GM12874 (cell line): ENCODE results near the gene ZNFX1.

Source experiments
- TF ChIP-seq, protein P1 (sequence below): IDR thresholded peaks from 2 replicates; pipeline ENCODE4 v1.5.1; 2011; ENCODE audit warnings: low read depth, mild to moderate bottlenecking, control low read depth, low read length, moderate library complexity; ENCODE audit not compliant: insufficient read depth

ZNFX1 gene

DNA sequence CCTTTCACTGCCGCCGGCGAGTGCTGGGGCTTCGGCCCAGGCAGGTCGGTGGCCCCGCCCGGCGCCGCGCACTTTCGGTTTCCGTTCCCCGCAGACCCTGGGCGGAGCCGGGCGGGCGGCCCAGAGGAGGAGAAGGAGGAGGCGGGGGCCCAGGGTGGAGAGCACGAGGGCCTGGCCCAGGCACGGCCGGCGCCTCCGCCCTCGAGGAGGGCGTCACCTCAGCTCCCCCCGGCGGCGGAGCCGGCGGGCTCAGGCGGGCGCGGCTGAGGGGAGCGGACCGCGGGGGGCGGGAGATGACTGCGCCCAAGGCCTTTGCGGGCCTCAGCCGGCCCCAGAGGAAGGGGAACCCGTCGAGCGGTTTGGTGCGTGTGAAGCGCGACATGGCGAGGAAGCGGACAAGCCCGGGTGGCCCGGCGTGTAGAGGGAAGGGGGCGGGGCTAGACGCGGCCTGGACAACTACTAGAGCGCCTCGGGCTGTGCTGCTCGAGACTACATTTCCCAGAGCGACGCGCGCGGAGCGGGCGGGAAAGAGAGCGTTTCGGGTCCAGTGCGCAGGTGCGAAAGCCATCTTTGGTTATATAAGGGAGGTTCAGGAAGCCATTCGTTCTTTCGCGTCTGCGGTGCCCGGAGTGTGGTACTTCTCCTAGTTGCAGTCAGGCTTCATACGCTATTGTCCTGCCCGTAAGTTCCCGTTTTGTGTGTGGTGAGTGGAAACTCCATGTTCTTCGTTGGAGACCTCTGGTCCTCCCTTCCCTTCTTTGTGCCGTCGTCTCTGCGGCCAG lies at the start of gene ZNFX1:
Gene ZNFX1 (minus strand): TSS at position 22 of the 782 bp plus-strand sequence. CDS start 2,218 bp downstream, outside the sequence.
- TF ChIP-seq, protein P1, sequence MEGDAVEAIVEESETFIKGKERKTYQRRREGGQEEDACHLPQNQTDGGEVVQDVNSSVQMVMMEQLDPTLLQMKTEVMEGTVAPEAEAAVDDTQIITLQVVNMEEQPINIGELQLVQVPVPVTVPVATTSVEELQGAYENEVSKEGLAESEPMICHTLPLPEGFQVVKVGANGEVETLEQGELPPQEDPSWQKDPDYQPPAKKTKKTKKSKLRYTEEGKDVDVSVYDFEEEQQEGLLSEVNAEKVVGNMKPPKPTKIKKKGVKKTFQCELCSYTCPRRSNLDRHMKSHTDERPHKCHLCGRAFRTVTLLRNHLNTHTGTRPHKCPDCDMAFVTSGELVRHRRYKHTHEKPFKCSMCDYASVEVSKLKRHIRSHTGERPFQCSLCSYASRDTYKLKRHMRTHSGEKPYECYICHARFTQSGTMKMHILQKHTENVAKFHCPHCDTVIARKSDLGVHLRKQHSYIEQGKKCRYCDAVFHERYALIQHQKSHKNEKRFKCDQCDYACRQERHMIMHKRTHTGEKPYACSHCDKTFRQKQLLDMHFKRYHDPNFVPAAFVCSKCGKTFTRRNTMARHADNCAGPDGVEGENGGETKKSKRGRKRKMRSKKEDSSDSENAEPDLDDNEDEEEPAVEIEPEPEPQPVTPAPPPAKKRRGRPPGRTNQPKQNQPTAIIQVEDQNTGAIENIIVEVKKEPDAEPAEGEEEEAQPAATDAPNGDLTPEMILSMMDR: no peak

DNA sequence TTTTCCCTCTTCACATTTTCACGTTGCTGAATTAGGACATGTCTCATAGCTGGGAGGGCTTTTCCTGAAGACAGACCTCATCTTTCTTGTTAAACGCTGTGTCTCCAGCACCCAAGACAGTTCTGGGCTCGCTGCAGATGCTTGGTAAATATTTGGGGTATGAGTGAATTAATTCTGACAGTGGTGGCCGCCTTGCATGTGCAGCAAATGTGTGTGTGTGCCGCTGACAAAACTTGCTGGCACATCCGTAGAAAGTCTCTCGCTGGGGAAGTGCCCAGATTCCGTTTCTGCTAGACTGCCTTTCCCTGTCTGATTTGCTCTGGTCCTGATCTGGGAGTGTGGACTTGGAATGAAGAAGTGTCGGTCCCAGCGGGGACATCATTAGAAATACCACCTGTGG lies 48.2 kb upstream of the ZNFX1 start:
- TF ChIP-seq, protein P1: no peak

DNA sequence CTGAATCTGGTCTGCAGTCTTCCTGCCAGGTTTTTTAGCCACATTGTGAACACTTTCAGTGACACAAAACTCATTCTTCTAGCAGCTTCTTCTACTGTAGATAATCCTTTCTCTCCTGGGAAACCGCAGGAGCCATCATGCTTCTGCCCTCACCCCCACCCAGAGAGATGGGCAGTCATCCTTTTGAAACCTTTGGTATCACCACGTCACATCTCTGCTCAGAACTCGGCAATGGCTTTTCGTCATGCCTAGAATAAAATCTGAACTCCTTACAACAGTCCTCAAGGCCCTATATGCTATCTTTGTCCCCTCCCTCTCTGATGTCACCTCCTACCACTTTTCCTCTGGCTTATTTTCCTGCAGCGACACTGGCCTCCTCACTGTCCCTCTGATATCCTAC lies 46.4 kb upstream of the ZNFX1 start:
- TF ChIP-seq, protein P1: no peak

DNA sequence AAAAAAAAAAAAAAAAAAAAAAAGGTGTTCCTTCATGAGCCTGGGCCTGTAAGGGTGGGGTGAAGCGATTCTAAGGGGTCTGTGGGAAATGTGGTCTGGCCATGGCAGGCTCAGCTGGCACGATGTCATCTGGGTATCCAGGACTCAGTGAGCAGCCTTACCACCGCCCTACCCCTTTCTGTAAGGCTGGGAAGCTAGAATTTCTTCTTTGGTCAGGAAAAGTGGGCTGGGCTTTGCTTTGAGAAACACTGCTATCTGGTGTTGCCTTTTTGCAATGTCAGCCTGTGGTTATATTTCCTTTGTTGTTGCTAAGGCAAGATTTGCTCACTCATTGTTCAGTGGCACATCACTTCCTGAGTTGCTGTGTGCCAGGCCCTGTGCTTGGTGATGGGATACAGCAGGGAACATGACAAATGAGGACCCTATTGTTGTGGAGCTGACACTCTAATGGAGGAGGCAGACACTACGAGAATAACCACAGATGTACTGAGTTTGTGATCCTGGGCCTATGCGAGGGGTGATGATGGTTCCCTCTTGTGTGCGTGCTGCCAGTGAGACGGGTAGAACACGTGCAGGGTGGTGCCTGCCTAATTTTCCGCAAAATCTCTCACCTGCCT lies 45.9 kb upstream of the ZNFX1 start:
- TF ChIP-seq, protein P1: peak; percentile 30; the same call in 1 of the 2 replicates

DNA sequence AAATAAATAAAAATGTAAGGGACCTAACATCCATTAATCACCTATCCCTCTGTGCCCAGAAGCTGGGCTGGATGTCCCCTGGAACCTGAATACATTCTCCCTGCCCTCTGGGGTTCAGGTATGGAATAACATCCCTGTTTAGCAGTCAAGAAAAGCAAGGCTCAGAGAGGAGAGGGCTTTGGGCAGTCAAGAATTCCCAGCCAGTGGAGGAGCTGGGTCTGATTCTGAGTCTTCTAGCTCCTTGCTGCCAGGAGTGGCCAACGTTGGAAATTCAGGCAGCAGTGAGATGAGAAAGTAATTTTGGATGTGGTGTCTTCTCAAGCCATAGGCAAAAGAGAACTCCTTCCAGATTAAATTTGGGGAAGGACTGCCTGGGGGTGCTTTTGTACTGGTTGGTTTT lies 42.6 kb upstream of the ZNFX1 start:
- TF ChIP-seq, protein P1: no peak

DNA sequence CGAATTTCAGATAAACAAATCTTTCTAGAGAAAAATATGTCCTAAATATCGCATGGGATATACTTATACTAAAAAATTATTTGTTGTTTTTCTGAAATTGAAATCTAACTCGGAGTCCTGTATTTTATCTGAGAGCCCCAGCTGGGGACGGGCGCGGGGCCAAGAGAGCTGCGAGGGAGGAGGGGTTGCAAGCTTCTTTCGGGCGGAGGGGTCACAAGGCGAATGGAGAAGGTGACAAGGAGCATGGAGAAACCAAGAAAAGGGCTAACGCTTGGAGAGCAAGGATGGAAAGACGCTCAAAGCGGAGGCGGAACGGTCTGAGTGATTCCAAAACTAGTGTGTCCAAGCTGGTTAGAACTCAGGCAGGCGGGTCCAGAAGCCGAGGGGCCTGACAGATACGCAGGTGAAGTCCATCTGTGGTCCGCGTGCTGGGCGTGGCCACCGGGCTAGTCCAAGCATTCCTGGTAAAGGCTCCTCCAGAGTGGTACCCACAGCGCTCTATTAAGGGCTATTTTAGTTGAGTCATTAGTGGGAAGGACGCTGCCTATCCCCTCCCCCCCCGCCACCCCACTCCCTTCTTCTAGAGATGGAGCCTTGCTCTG lies 41.5 kb upstream of the ZNFX1 start:
- TF ChIP-seq, protein P1: no peak

DNA sequence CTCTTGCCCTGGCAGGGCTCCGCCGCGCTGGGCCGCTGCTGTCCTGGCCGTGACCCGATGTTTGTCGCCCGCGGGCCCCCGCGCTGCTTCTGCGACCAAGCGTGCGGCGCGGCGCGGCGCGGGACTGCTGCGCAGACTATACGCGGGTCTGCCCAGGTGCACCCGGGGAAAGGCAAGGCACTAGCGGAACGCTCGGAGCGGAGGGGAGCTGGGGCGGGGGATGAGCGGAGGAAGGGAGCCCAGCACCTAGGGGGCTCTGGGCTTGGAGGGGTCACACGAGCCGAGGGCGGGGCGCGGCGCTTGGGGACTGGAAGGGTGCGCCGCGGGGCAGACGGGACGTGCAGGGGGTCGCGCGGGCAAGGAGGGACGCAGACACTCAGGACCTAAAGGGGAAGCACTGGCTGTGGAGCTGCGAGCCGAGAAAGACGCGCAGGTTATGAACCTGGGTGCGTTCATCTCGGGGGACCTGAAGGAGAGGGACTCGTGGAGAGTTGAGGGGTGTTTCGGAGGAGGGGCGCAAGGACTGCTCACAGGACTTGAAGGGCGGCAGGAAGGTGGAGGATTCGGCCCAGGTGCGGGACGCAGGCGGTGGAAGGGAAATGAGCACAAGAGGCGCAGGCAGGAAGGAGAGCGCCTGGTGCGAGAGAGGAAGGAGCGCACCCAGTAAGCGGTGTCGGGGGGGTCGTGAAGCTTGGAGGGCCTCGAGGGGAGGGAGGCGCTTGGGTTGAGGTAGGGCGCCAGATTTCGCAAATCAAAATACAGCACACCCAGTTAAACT lies 40.8 kb upstream of the ZNFX1 start:
- TF ChIP-seq, protein P1: no peak
